DND-41 (cell line): ENCODE results near the gene EPHB4.

Source experiments
- ATAC-seq: fragments of 200-7000 bp; cut with Tn5 transposase; 3 replicates; pipeline ENCODE4 v1.9.1; 2021; ENCODE audit warnings: low read depth; ENCODE audit not compliant: insufficient read depth
- DNase-seq: peaks from one replicate; pipeline ENCODE4 v3.0.0-alpha.2; 2020
- H2AFZ ChIP-seq: 2 replicates; pipeline ENCODE4 v1.6.0; 2012; ENCODE audit warnings: low read depth, low read length
- H3K27ac ChIP-seq: 2 replicates; pipeline ENCODE4 v1.5.1; 2012; ENCODE audit warnings: low read length, inconsistent platforms
- H3K27me3 ChIP-seq: fragments of 200-600 bp; sonication (generic); 2 replicates; pipeline ENCODE4 v1.6.0; 2012; ENCODE audit warnings: low read length, mild to moderate bottlenecking, inconsistent platforms; ENCODE audit not compliant: insufficient read depth, poor library complexity
- H3K36me3 ChIP-seq: 2 replicates; pipeline ENCODE4 v1.5.1; 2012; ENCODE audit warnings: low read length, inconsistent platforms; ENCODE audit not compliant: insufficient read depth
- H3K4me1 ChIP-seq: 2 replicates; pipeline ENCODE4 v1.5.1; 2012; ENCODE audit warnings: mild to moderate bottlenecking, low read length; ENCODE audit not compliant: insufficient read depth
- H3K4me2 ChIP-seq: 2 replicates; pipeline ENCODE4 v1.6.0; 2012; ENCODE audit warnings: mild to moderate bottlenecking, moderate library complexity, low read length, inconsistent platforms; ENCODE audit not compliant: insufficient read depth
- H3K4me3 ChIP-seq, 2 experiments: fragments of 200-600 bp in 1 of 2; shearing (Covaris generic) in 1 of 2; 2 replicates each; pipeline ENCODE4 v1.5.1; 2012 to 2016; ENCODE audit warnings: inconsistent platforms in 2 of 2, low read length in 2 of 2, mild to moderate bottlenecking in 2 of 2, low read depth in 1 of 2, moderate library complexity in 1 of 2
- H3K79me2 ChIP-seq: 2 replicates; pipeline ENCODE4 v1.6.0; 2012; ENCODE audit warnings: low read length, inconsistent platforms; ENCODE audit not compliant: insufficient read depth
- H3K9ac ChIP-seq: 2 replicates; pipeline ENCODE4 v1.6.0; 2012; ENCODE audit warnings: low read depth, mild to moderate bottlenecking, inconsistent platforms, low read length, moderate library complexity
- H3K9me3 ChIP-seq: 2 replicates; pipeline ENCODE4 v1.5.1; 2012; ENCODE audit warnings: low read length, moderate library complexity, mild to moderate bottlenecking, inconsistent platforms; ENCODE audit not compliant: insufficient read depth, severe bottlenecking
- H4K20me1 ChIP-seq: 2 replicates; pipeline ENCODE4 v1.6.0; 2012; ENCODE audit warnings: low read length; ENCODE audit not compliant: insufficient read depth
- EZH2 ChIP-seq: IDR thresholded peaks from 3 replicates; pipeline ENCODE4 v1.6.1; 2012; ENCODE audit warnings: borderline replicate concordance, low read depth, mild to moderate bottlenecking, moderate library complexity, low read length, inconsistent platforms; ENCODE audit not compliant: severe bottlenecking
- TF ChIP-seq, protein P1 (sequence below): IDR thresholded peaks from 2 replicates; pipeline ENCODE4 v1.5.1; 2012; ENCODE audit warnings: borderline replicate concordance, low read length, moderate library complexity, mild to moderate bottlenecking; ENCODE audit not compliant: poor library complexity, severe bottlenecking; ENCODE audit errors: extremely low read depth

EPHB4 gene

DNA sequence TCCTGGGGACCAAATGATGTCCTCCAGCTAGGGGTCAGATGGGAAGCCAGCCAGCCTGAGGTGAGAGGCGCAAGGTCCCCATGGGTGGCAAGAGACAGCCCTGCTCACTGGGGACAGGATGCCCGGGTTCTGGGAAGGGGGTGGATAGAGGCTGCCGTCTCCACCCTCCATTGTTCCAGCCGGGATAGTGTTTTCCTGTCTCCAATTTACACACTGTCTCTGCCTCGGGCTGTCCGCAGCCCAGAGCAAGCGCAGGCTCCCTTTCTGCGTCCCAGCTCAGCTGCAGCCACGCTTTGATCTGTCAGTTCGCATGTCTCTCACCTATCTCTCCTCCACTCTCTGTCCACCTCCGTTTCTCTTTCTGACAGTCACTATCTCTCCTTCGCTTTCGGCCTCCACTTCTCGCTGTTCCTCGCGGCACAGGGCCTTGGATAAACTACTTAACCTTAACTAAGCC lies 2.1 kb downstream of the EPHB4 start:
- no peak for DNase-seq
- H3K4me2 ChIP-seq = no peak overlapping the region
- no peak for TF ChIP-seq EZH2
- TF ChIP-seq, protein P1, sequence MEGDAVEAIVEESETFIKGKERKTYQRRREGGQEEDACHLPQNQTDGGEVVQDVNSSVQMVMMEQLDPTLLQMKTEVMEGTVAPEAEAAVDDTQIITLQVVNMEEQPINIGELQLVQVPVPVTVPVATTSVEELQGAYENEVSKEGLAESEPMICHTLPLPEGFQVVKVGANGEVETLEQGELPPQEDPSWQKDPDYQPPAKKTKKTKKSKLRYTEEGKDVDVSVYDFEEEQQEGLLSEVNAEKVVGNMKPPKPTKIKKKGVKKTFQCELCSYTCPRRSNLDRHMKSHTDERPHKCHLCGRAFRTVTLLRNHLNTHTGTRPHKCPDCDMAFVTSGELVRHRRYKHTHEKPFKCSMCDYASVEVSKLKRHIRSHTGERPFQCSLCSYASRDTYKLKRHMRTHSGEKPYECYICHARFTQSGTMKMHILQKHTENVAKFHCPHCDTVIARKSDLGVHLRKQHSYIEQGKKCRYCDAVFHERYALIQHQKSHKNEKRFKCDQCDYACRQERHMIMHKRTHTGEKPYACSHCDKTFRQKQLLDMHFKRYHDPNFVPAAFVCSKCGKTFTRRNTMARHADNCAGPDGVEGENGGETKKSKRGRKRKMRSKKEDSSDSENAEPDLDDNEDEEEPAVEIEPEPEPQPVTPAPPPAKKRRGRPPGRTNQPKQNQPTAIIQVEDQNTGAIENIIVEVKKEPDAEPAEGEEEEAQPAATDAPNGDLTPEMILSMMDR = no peak

GRCh38 chr7:100824499-100825214 lies 2.7 kb downstream of the EPHB4 start:
- Histone ChIP-seq H3K4me2 (no peak overlapping the region), H3K9me3 (no peaks in the 10 kb centered on the region), H3K36me3 (no peaks in the 10 kb centered on the region), H3K27ac (no peak overlapping the region), H3K4me1 (no peaks in the 10 kb centered on the region), H4K20me1 (no peaks in the 10 kb centered on the region), H3K27me3 (no peaks in the 10 kb centered on the region), H3K9ac (no peak overlapping the region), H3K4me3 (no peak overlapping the region), H3K79me2 (no peaks in the 10 kb centered on the region), H2AFZ (no peak overlapping the region)
- DNase-seq (no peak), ATAC-seq (no peak)
- no peak for TF ChIP-seq EZH2
- TF ChIP-seq, protein P1 = no peak

More for the DNA sequence above, 2.1 kb downstream of the EPHB4 start:
- H4K20me1 ChIP-seq = no peaks in the 10 kb centered on the region
- no peak overlapping the region for H3K4me3 ChIP-seq
- no peak for ATAC-seq
- no peaks in the 10 kb centered on the region for H3K4me1 ChIP-seq
- no peaks in the 10 kb centered on the region for H3K27me3 ChIP-seq
- no peak overlapping the region for H2AFZ ChIP-seq
- no peaks in the 10 kb centered on the region for H3K79me2 ChIP-seq
- no peaks in the 10 kb centered on the region for H3K36me3 ChIP-seq
- no peak overlapping the region for H3K9ac ChIP-seq
- no peak overlapping the region for H3K27ac ChIP-seq
- no peaks in the 10 kb centered on the region for H3K9me3 ChIP-seq

- no peak overlapping the region for H2AFZ ChIP-seq
- DNase-seq (no peak), ATAC-seq (no peak)
- H3K4me3 ChIP-seq = no peak overlapping the region
- H3K36me3 ChIP-seq = no peaks in the 10 kb centered on the region
- H3K79me2 ChIP-seq = no peaks in the 10 kb centered on the region
- H3K4me1 ChIP-seq = no peaks in the 10 kb centered on the region
- H3K4me2 ChIP-seq = no peak overlapping the region
- H3K9ac ChIP-seq = no peak overlapping the region
- no peak for TF ChIP-seq EZH2
- TF ChIP-seq, protein P1 = no peak
- H3K9me3 ChIP-seq = no peaks in the 10 kb centered on the region
- no peak overlapping the region for H3K27ac ChIP-seq
- H4K20me1 ChIP-seq = no peaks in the 10 kb centered on the region
- no peaks in the 10 kb centered on the region for H3K27me3 ChIP-seq
Measured at GRCh38 chr7:100823534-100823933, 3.8 kb downstream of the EPHB4 start.
